Measurements from ENCODE around the gene MLXIP. TPM values are rescaled to one million over a fixed set of nuclear protein-coding genes. Genes with fewer than 3 reads are reported as not detected.

Gene MLXIP
- total and polyA plus RNA-seq, 12 donors = 13.7 to 98.1 (median 40.1) TPM

- H3K36me3 ChIP-seq (replicated peaks in 1 of 2) = peaks cover 0 to 90% of the 10 kb centered on the region in 2 donors
- TF ChIP-seq POLR2A (IDR thresholded peaks at IDR 0.05) = no peak
- TF ChIP-seq CTCF (IDR thresholded peaks at IDR 0.05) = no peak
- 89 to 93% (median 92%) methylated on average over 11 of the region's 11 CpGs for WGBS, 4 donors
These were observed 60.1 kb downstream of the MLXIP start for GRCh38 chr12:122138616-122139015.

GRCh38 chr12:122139266-122139665, 60.7 kb downstream of the MLXIP start:
- no peaks in the 10 kb centered on the region for H3K4me1 ChIP-seq (replicated peaks in 1 of 2)
- H3K27me3 ChIP-seq = no peaks in the 10 kb centered on the region
- H3K27ac ChIP-seq = no peak overlapping the region
- no peaks in the 10 kb centered on the region for H3K9me3 ChIP-seq (replicated peaks in 1 of 3)
- no peak for TF ChIP-seq CTCF (IDR thresholded peaks at IDR 0.05)
- TF ChIP-seq POLR2A (IDR thresholded peaks at IDR 0.05) = no peak
- 90 to 96% (median 93%) methylated on average over 9 to 15 of the region's 15 CpGs for WGBS, 4 donors
- DNase-seq = no peak
- intact Hi-C loops (cut with DNase I) = no loop called here
- peaks cover 0 to 90% of the 10 kb centered on the region in 2 donors for H3K36me3 ChIP-seq (replicated peaks in 1 of 2)
- H3K4me3 ChIP-seq = no peak overlapping the region

More at GRCh38 chr12:122138616-122139015, 60.1 kb downstream of the MLXIP start:
- H3K27me3 ChIP-seq = no peaks in the 10 kb centered on the region
- no peak overlapping the region for H3K4me3 ChIP-seq
- H3K9me3 ChIP-seq (replicated peaks in 1 of 3) = no peaks in the 10 kb centered on the region
- no peak overlapping the region for H3K27ac ChIP-seq
- DNase-seq = no peak
- no peaks in the 10 kb centered on the region for H3K4me1 ChIP-seq (replicated peaks in 1 of 2)
- intact Hi-C loops (cut with DNase I) = no loop called here

GRCh38 chr12:122139941-122140340, 61.4 kb downstream of the MLXIP start:
- no peaks in the 10 kb centered on the region for H3K4me1 ChIP-seq (replicated peaks in 1 of 2)
- DNase-seq = no peak
- WGBS, 4 donors = 81 to 93% (median 88%) methylated on average over 8 of the region's 8 CpGs
- H3K4me3 ChIP-seq = no peak overlapping the region
- no peak for TF ChIP-seq POLR2A (IDR thresholded peaks at IDR 0.05)
- no peak for TF ChIP-seq CTCF (IDR thresholded peaks at IDR 0.05)
- intact Hi-C loops (cut with DNase I) = no loop called here
- peaks cover 0 to 84% of the 10 kb centered on the region in 2 donors for H3K36me3 ChIP-seq (replicated peaks in 1 of 2)
- no peak overlapping the region for H3K27ac ChIP-seq
- H3K9me3 ChIP-seq (replicated peaks in 1 of 3) = no peaks in the 10 kb centered on the region
- no peaks in the 10 kb centered on the region for H3K27me3 ChIP-seq

GRCh38 chr12:122140467-122141257, 62.1 kb downstream of the MLXIP start:
- Histone ChIP-seq H3K27me3 (no peaks in the 10 kb centered on the region), H3K27ac (no peak overlapping the region), H3K4me3 (no peak overlapping the region), H3K4me1 (replicated peaks in 1 of 2) (no peaks in the 10 kb centered on the region), H3K36me3 (replicated peaks in 1 of 2) (peaks cover 0 to 77% of the 10 kb centered on the region in 2 donors), H3K9me3 (replicated peaks in 1 of 3) (no peaks in the 10 kb centered on the region)
- 91 to 96% (median 95%) methylated on average over 19 of the region's 19 CpGs for WGBS, 4 donors
- DNase-seq = peak in 1 of 7 donors; percentile 15
- TF ChIP-seq POLR2A (IDR thresholded peaks at IDR 0.05) (no peak), CTCF (IDR thresholded peaks at IDR 0.05) (no peak)
- intact Hi-C loops (cut with DNase I) = no loop called here
